HepG2 (cell line): ENCODE data around the gene COMMD7. TPM values are rescaled to one million over a fixed set of nuclear protein-coding genes. Genes with fewer than 3 reads are reported as not detected.

Experiments used
- ARNTL ChIP-seq: sonication (generic); formaldehyde crosslinking; IDR thresholded peaks from 2 replicates; pipeline ENCODE4 v1.4.0; 2020; ENCODE audit warnings: mild to moderate bottlenecking, missing genetic modification reagents
- BCL3 ChIP-seq: sonication (generic); formaldehyde crosslinking; IDR thresholded peaks from 2 replicates; pipeline ENCODE4 v1.5.1; 2020; ENCODE audit warnings: mild to moderate bottlenecking, missing genetic modification reagents, moderate library complexity
- BRCA1 ChIP-seq: sonication (generic); formaldehyde crosslinking; IDR thresholded peaks from 2 replicates; pipeline ENCODE4 v1.4.0; 2020; ENCODE audit warnings: missing genetic modification reagents
- CSRNP1 ChIP-seq: sonication (generic); formaldehyde crosslinking; IDR thresholded peaks from 2 replicates; pipeline ENCODE4 v1.8.1; 2023; ENCODE audit warnings: mild to moderate bottlenecking, missing genetic modification reagents
- HDAC6 ChIP-seq: fragments of 200-600 bp; sonication (generic); IDR thresholded peaks from 2 replicates; pipeline ENCODE4 v1.7.0; 2017; ENCODE audit warnings: mild to moderate bottlenecking, antibody characterized with exemption, low read length, low read depth
- MEIS2 ChIP-seq: sonication (generic); formaldehyde crosslinking; IDR thresholded peaks from 2 replicates; pipeline ENCODE4 v1.9.0; 2021; ENCODE audit warnings: mild to moderate bottlenecking, missing genetic modification reagents
- MIER3 ChIP-seq: IDR thresholded peaks from 2 replicates; pipeline ENCODE4 v1.6.1; 2016; ENCODE audit warnings: missing compliant biosample characterization, borderline replicate concordance
- MTA1 ChIP-seq: sonication (generic); formaldehyde crosslinking; IDR thresholded peaks from 2 replicates; pipeline ENCODE4 v1.4.0; 2020; ENCODE audit warnings: missing genetic modification reagents, mild to moderate bottlenecking, borderline replicate concordance
- NFE2L1 ChIP-seq: sonication (generic); formaldehyde crosslinking; IDR thresholded peaks from 2 replicates; pipeline ENCODE4 v1.4.0; 2020; ENCODE audit warnings: missing genetic modification reagents, mild to moderate bottlenecking, borderline replicate concordance
- NR2C2 ChIP-seq: sonication (generic); formaldehyde crosslinking; IDR thresholded peaks from 2 replicates; pipeline ENCODE4 v1.4.0; 2020; ENCODE audit warnings: missing genetic modification reagents, mild to moderate bottlenecking, moderate library complexity, borderline replicate concordance
- NR2F6 ChIP-seq, 2 experiments: IDR thresholded peaks; 2 replicates each; pipeline ENCODE4 v1.6.1; 2016; ENCODE audit warnings: antibody characterized with exemption in 1 of 2, mild to moderate bottlenecking in 1 of 2
- RNF219 ChIP-seq: sonication (generic); formaldehyde crosslinking; IDR thresholded peaks from 2 replicates; pipeline ENCODE4 v1.5.0; 2020; ENCODE audit warnings: mild to moderate bottlenecking, missing genetic modification reagents
- SAP130 ChIP-seq: IDR thresholded peaks from 2 replicates; pipeline ENCODE4 v1.6.1; 2016; ENCODE audit warnings: low read depth
- SRSF9 ChIP-seq: fragments of 200-400 bp; formaldehyde crosslinking; IDR thresholded peaks from 2 replicates; pipeline ENCODE4 v1.6.1; 2018; ENCODE audit warnings: borderline replicate concordance, mild to moderate bottlenecking, low read depth, low read length; ENCODE audit not compliant: insufficient read depth, poor library complexity, severe bottlenecking
- YEATS2 ChIP-seq: sonication (generic); formaldehyde crosslinking; IDR thresholded peaks from 2 replicates; pipeline ENCODE4 v1.4.0; 2020; ENCODE audit warnings: missing genetic modification reagents, borderline replicate concordance
- ZBTB46 ChIP-seq: sonication (generic); formaldehyde crosslinking; IDR thresholded peaks from 2 replicates; pipeline ENCODE4 v1.4.0; 2020; ENCODE audit warnings: mild to moderate bottlenecking, missing genetic modification reagents, borderline replicate concordance
- ZGPAT ChIP-seq: IDR thresholded peaks from 2 replicates; pipeline ENCODE4 v1.6.1; 2016; ENCODE audit warnings: mild to moderate bottlenecking
- ZNF547 ChIP-seq: sonication (generic); formaldehyde crosslinking; IDR thresholded peaks from 2 replicates; pipeline ENCODE4 v1.5.1; 2020; ENCODE audit warnings: mild to moderate bottlenecking, missing genetic modification reagents
- ZNF557 ChIP-seq: sonication (generic); formaldehyde crosslinking; IDR thresholded peaks from 2 replicates; pipeline ENCODE4 v1.4.0; 2020; ENCODE audit warnings: missing genetic modification reagents
- ZNF629 ChIP-seq: sonication (generic); formaldehyde crosslinking; conservative IDR thresholded peaks from 2 replicates; pipeline ENCODE4 v1.5.0; 2020; ENCODE audit warnings: missing genetic modification reagents
- polyA plus RNA-seq, 8 experiments: library from polyadenylated mRNA; depleted of rRNA in 3 of 8; stranded (reverse) in 7 of 8; unstranded in 1 of 8; fragments of >200 nt; fragmentation: Illumina TruSeq in 4 of 8; extraction: Trizol in 4 of 8; gene quantifications; 2 replicates each; pipeline versions ENCODE4 v1.2.1 to v1.2.3, GENCODE V29; 2011 to 2016; ENCODE audit warnings: low read depth in 4 of 8, missing spikeins in 1 of 8, mixed read lengths in 1 of 8; ENCODE audit not compliant: insufficient read depth in 1 of 8
- total RNA-seq, 5 experiments: library from RNA; depleted of rRNA; stranded (reverse); fragments of >200 nt; fragmentation: Illumina TruSeq; extraction: Trizol; gene quantifications; 2 replicates each; pipeline ENCODE4 v1.2.3, GENCODE V29; 2016; ENCODE audit warnings: low read depth in 1 of 5

COMMD7 gene
- total and polyA plus RNA-seq, 2 of the 13 experiments (the other 11 are each of a cell fraction or from before 2014, with no cell fraction given), result 42.1 to 53.3 TPM

- TF ChIP-seq BCL3, result no peak
- no peak for TF ChIP-seq ZNF547 (CRISPR knock-in tag)
- TF ChIP-seq MTA1 (CRISPR knock-in tag), result no peak
- no peak for TF ChIP-seq SRSF9
- peak; percentile 9; the same call in 1 of the 2 replicates for TF ChIP-seq SAP130 (CRISPR knock-in tag)
- TF ChIP-seq ARNTL (CRISPR knock-in tag), result no peak
- no peak for TF ChIP-seq ZBTB46 (CRISPR knock-in tag)
- TF ChIP-seq RNF219, result no peak
- TF ChIP-seq MEIS2 (CRISPR knock-in tag), result no peak
- TF ChIP-seq BRCA1 (CRISPR knock-in tag), result no peak
- no peak for TF ChIP-seq HDAC6
- TF ChIP-seq YEATS2 (CRISPR knock-in tag), result no peak
- TF ChIP-seq CSRNP1 (CRISPR knock-in tag), result no peak
- peak; percentile 71 for TF ChIP-seq NR2F6 (IDR thresholded peaks at IDR 0.05)
- TF ChIP-seq NR2F6 (CRISPR knock-in tag; IDR thresholded peaks at IDR 0.05), result peak; percentile 84
- peak; percentile 46; the same call in 1 of the 2 replicates for TF ChIP-seq NR2C2
- TF ChIP-seq ZGPAT (CRISPR knock-in tag), result peak; percentile 62; the same call in 1 of the 2 replicates
- no peak for TF ChIP-seq MIER3 (CRISPR knock-in tag)
- TF ChIP-seq ZNF557, result no peak
- no peak for TF ChIP-seq ZNF629
- no peak for TF ChIP-seq NFE2L1 (CRISPR knock-in tag)
Measured at GRCh38 chr20:32709632-32710121, 33.6 kb downstream of the COMMD7 start (continued).
